Fibroblast of lung (primary cell): ENCODE data around the gene IP6K3. TPM values are rescaled to one million over a fixed set of nuclear protein-coding genes. Genes with fewer than 3 reads are reported as not detected.
A peak's percentile ranks its signal among the peaks of the same experiment; 100 is the strongest.

Experiments used
- DNase-seq, 2 donors: peaks; one replicate each; pipeline versions ENCODE4 v3.0.0 to v3.0.0-alpha.2; 2010; ENCODE audit warnings: low read depth in 2 of 2
- H2AFZ ChIP-seq: 2 replicates; pipeline ENCODE4 v1.5.1; 2012; ENCODE audit warnings: low read length, control low read depth, inconsistent platforms
- H3K27ac ChIP-seq: 2 replicates; pipeline ENCODE4 v1.5.1; 2011; ENCODE audit warnings: low read length, control low read depth; ENCODE audit not compliant: insufficient read depth
- H3K27me3 ChIP-seq: 2 replicates; pipeline ENCODE4 v1.5.1; 2011; ENCODE audit warnings: mild to moderate bottlenecking, low read length; ENCODE audit not compliant: control insufficient read depth, insufficient read depth
- H3K36me3 ChIP-seq: 2 replicates; pipeline ENCODE4 v1.5.1; 2011; ENCODE audit warnings: low read length; ENCODE audit not compliant: control insufficient read depth, insufficient read depth
- H3K4me1 ChIP-seq: 2 replicates; pipeline ENCODE4 v1.5.1; 2011; ENCODE audit warnings: low read length; ENCODE audit not compliant: control insufficient read depth, insufficient read depth; ENCODE audit errors: extremely low read depth
- H3K4me2 ChIP-seq: 2 replicates; pipeline ENCODE4 v1.5.1; 2011; ENCODE audit warnings: low read length, control low read depth; ENCODE audit not compliant: insufficient read depth; ENCODE audit errors: extremely low read depth
- H3K4me3 ChIP-seq, 4 experiments: fragments of 200-600 bp in 1 of 4; sonication (generic) in 1 of 4; replicated peaks in 1 of 4; 2 replicates each; pipeline ENCODE4 v1.5.1; 2011 to 2016; ENCODE audit warnings: low read length in 4 of 4, low read depth in 3 of 4, mild to moderate bottlenecking in 3 of 4, control low read depth in 2 of 4, inconsistent platforms in 1 of 4, mixed read lengths in 1 of 4; ENCODE audit not compliant: insufficient read depth in 1 of 4; ENCODE audit errors: control extremely low read depth in 1 of 4
- H3K79me2 ChIP-seq: 2 replicates; pipeline ENCODE4 v1.5.1; 2012; ENCODE audit warnings: mild to moderate bottlenecking, low read length, inconsistent platforms; ENCODE audit not compliant: control insufficient read depth, insufficient read depth
- H3K9ac ChIP-seq: 2 replicates; pipeline ENCODE4 v1.5.1; 2011; ENCODE audit warnings: mild to moderate bottlenecking, low read length, control low read depth; ENCODE audit not compliant: insufficient read depth
- H3K9me3 ChIP-seq: 2 replicates; pipeline ENCODE4 v1.5.1; 2012; ENCODE audit warnings: low read depth, low read length; ENCODE audit not compliant: control insufficient read depth, insufficient read depth
- H4K20me1 ChIP-seq: 2 replicates; pipeline ENCODE4 v1.5.1; 2011; ENCODE audit warnings: low read length; ENCODE audit not compliant: control insufficient read depth, insufficient read depth; ENCODE audit errors: extremely low read depth
- EZH2 ChIP-seq: IDR thresholded peaks from 2 replicates; pipeline ENCODE4 v1.5.1; 2012; ENCODE audit warnings: low read length, control low read depth, mild to moderate bottlenecking; ENCODE audit errors: missing control alignments
- polyA plus RNA-seq, 2 donors: library from polyadenylated mRNA; depleted of rRNA in 1 of 2; stranded (reverse) in 1 of 2; unstranded in 1 of 2; fragments of >200 nt; gene quantifications; 2 replicates each; pipeline ENCODE4 v1.2.1, GENCODE V29; 2011 to 2012; ENCODE audit warnings: missing spikeins in 1 of 2
- total RNA-seq: library from RNA; depleted of rRNA; stranded (reverse); fragments of >200 nt; gene quantifications from 2 replicates; pipeline ENCODE4 v1.2.1, GENCODE V29; 2014
- TF ChIP-seq, protein P1 (sequence below), 2 donors: IDR thresholded peaks in 1 of 2; conservative IDR thresholded peaks in 1 of 2; 1 replicate in 1 of 2; 2 replicates in 1 of 2; pipeline ENCODE4 v1.5.1; 2011 to 2012; ENCODE audit warnings: low read length in 2 of 2, control low read depth in 1 of 2, inconsistent platforms in 1 of 2, low read depth in 1 of 2, mild to moderate bottlenecking in 1 of 2

IP6K3 gene
- total and polyA plus RNA-seq, 2 donors (not counting 1 experiment from before 2014, with no cell fraction given) = 0.84 to 5.4 TPM

DNA sequence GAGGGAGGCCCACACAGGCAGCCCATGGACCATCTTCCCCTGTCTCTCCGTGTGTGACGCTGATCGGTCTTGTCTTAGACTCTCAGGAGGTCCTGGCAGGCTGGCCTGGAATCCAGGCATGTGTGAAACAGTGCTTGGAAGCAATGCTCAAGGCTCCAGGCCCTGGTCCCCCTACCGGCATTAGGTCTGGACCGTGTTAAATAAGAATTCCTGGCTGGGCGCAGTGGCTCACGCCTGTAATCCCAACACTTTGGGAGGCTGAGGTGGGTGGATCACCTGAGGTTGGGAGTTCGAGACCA, 13.0 kb downstream of the IP6K3 start:
- H3K79me2 ChIP-seq = no peaks in the 10 kb centered on the region
- H3K27ac ChIP-seq = no peak overlapping the region
- no peaks in the 10 kb centered on the region for H4K20me1 ChIP-seq
- no peak overlapping the region for H3K9ac ChIP-seq
- no peaks in the 10 kb centered on the region for H3K36me3 ChIP-seq
- no peak for DNase-seq
- H3K27me3 ChIP-seq = peaks cover 3% of the 10 kb centered on the region
- H3K4me2 ChIP-seq = no peak overlapping the region
- H3K4me1 ChIP-seq = peaks cover 3% of the 10 kb centered on the region
- TF ChIP-seq, protein P1, sequence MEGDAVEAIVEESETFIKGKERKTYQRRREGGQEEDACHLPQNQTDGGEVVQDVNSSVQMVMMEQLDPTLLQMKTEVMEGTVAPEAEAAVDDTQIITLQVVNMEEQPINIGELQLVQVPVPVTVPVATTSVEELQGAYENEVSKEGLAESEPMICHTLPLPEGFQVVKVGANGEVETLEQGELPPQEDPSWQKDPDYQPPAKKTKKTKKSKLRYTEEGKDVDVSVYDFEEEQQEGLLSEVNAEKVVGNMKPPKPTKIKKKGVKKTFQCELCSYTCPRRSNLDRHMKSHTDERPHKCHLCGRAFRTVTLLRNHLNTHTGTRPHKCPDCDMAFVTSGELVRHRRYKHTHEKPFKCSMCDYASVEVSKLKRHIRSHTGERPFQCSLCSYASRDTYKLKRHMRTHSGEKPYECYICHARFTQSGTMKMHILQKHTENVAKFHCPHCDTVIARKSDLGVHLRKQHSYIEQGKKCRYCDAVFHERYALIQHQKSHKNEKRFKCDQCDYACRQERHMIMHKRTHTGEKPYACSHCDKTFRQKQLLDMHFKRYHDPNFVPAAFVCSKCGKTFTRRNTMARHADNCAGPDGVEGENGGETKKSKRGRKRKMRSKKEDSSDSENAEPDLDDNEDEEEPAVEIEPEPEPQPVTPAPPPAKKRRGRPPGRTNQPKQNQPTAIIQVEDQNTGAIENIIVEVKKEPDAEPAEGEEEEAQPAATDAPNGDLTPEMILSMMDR (conservative IDR thresholded peaks at IDR 0.05 in 1 of 2, IDR thresholded peaks at IDR 0.05 in 1 of 2; ENCODE audit: low read depth in 1 of 2, low read length in 2 of 2) = no peak
- no peak for TF ChIP-seq EZH2
- no peak overlapping the region for H3K4me3 ChIP-seq
- no peaks in the 10 kb centered on the region for H3K9me3 ChIP-seq
- no peak overlapping the region for H2AFZ ChIP-seq

DNA sequence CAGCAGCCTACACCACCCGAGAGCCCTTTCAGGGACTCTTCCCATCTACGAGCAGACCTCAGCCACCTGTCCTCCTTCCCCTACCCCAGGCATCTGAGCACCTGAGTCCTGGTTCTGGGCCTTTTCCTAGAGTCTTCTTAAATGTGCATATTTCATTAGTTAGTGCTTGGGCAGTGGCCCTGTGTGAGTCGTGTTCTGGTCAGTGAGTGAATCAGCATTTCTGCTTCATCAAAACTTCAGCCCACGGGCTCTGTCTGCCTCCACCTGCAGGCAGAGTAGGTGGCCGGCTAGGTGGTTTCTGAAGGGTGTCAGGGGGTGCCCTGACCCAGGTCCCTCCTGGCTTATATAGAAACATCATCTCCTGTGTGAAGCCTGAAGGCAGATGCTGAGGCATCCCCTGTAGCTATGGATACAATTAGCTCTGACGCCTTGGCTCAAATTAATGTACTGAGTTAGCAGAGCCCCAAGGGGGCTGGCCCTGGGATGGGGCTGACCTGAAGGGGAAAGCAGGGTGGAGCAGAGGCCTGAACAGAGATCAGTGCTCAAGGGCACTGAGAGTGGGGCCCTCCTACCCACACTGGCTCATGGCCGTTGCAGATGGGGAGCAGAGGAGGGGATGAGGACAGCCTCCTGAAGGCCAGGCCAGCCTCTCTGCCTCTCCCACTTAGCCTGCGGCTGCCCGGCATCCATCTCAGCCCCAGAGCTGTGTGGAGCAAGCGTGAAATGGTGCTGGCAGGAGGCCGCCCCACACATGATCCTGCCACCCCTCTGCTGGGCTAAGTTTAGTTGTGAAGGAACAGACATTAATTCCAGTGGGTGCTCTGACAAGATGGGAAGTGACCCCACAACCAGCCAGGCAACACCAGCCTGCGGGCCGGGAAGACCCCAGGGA, 13.6 kb downstream of the IP6K3 start:
- TF ChIP-seq EZH2 = no peak
- TF ChIP-seq, protein P1 (conservative IDR thresholded peaks at IDR 0.05 in 1 of 2, IDR thresholded peaks at IDR 0.05 in 1 of 2; ENCODE audit: low read depth in 1 of 2, low read length in 2 of 2) = no peak
- Histone ChIP-seq H3K79me2 (no peaks in the 10 kb centered on the region), H3K36me3 (no peaks in the 10 kb centered on the region), H4K20me1 (no peaks in the 10 kb centered on the region), H3K9ac (no peak overlapping the region), H3K27me3 (peaks cover 4% of the 10 kb centered on the region), H3K9me3 (no peaks in the 10 kb centered on the region), H3K4me2 (no peak overlapping the region), H3K4me3 (no peak overlapping the region), H3K4me1 (peaks cover 3% of the 10 kb centered on the region), H3K27ac (no peak overlapping the region), H2AFZ (no peak overlapping the region)
- DNase-seq = peak in 1 of 2 donors; percentile 7

DNA sequence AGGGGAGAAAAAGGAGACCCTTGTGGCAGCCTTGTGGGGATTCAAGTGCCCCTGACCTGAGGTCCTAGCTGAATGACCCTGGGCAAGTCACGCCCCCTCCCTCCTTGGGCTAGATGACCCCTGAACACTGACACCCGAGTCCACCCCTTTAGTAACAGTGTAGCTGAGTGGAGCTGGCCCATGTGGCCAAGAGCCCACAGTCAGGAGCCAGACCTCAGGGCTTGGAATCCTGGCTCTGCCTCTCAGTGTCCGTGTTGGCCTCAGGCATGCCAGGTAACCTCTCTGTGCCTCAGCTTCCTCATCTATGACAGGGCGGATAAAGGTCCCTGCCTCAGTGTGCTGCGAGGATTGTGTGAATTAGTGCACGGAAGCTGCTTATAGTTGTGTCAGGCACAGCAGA, 14.3 kb downstream of the IP6K3 start:
- DNase-seq = no peak
- Histone ChIP-seq H3K79me2 (no peaks in the 10 kb centered on the region), H2AFZ (no peak overlapping the region), H3K9me3 (no peaks in the 10 kb centered on the region), H3K9ac (no peak overlapping the region), H3K4me2 (no peak overlapping the region), H3K27ac (no peak overlapping the region), H3K27me3 (peaks cover 4% of the 10 kb centered on the region), H3K4me3 (no peak overlapping the region), H3K36me3 (no peaks in the 10 kb centered on the region), H3K4me1 (peaks cover 3% of the 10 kb centered on the region), H4K20me1 (no peaks in the 10 kb centered on the region)
- TF ChIP-seq, protein P1 (conservative IDR thresholded peaks at IDR 0.05 in 1 of 2, IDR thresholded peaks at IDR 0.05 in 1 of 2; ENCODE audit: low read depth in 1 of 2, low read length in 2 of 2) = no peak
- TF ChIP-seq EZH2 = no peak
